GM12878 (cell line): ENCODE results near the gene GEMIN5.

ENCODE experiments used
- CHD1 ChIP-seq: IDR thresholded peaks from 2 replicates; pipeline ENCODE4 v1.6.1; 2012; ENCODE audit warnings: low read depth, low read length, improper control_type of control experiment
- CREB1 ChIP-seq: IDR thresholded peaks from 2 replicates; pipeline ENCODE4 v1.6.1; 2012; ENCODE audit warnings: low read depth, mild to moderate bottlenecking, inconsistent platforms
- MEF2B ChIP-seq: fragments of 450-650 bp; IDR thresholded peaks from 2 replicates; pipeline ENCODE4 v1.6.1; 2018; ENCODE audit warnings: mild to moderate bottlenecking, moderate library complexity; ENCODE audit not compliant: partially characterized antibody, poor library complexity, severe bottlenecking
- NRF1 ChIP-seq: conservative IDR thresholded peaks from 2 replicates; pipeline ENCODE4 v1.6.1; 2011; ENCODE audit warnings: mild to moderate bottlenecking, low read depth, low read length, improper control_type of control experiment
- POLR2AphosphoS5 ChIP-seq: IDR thresholded peaks from 2 replicates; pipeline ENCODE4 v1.6.1; 2011; ENCODE audit warnings: mild to moderate bottlenecking, low read length, inconsistent platforms
- SMC3 ChIP-seq: IDR thresholded peaks from 2 replicates; pipeline ENCODE4 v1.6.1; 2011; ENCODE audit warnings: low read length, improper control_type of control experiment, borderline replicate concordance
- TCF7 ChIP-seq: IDR thresholded peaks from 2 replicates; pipeline ENCODE4 v1.6.1; 2014; ENCODE audit warnings: antibody characterized with exemption, borderline replicate concordance
- ZBTB11 ChIP-seq: fragments of 450-650 bp; formaldehyde crosslinking; IDR thresholded peaks from 2 replicates; pipeline ENCODE4 v1.5.0; 2022; ENCODE audit warnings: mild to moderate bottlenecking, missing genetic modification characterization
- TF ChIP-seq, protein P1 (sequence below): fragments of 450-650 bp; IDR thresholded peaks from 2 replicates; pipeline ENCODE4 v1.6.1; 2017; ENCODE audit warnings: mild to moderate bottlenecking, moderate library complexity
- TF ChIP-seq, protein P2 (sequence below), 3 experiments: IDR thresholded peaks in 2 of 3; conservative IDR thresholded peaks in 1 of 3; 2 replicates each; pipeline ENCODE4 v1.5.1; 2011; ENCODE audit warnings: low read depth in 3 of 3, low read length in 3 of 3, mild to moderate bottlenecking in 3 of 3, control low read depth in 2 of 3, moderate library complexity in 2 of 3, inconsistent platforms in 1 of 3, mixed read lengths in 1 of 3; ENCODE audit not compliant: control insufficient read depth in 2 of 3, insufficient read depth in 1 of 3; ENCODE audit errors: extremely low read depth in 1 of 3
- TF ChIP-seq, protein P3 (sequence below): fragments of 450-650 bp; conservative IDR thresholded peaks from 2 replicates; pipeline ENCODE4 v1.6.1; 2017; ENCODE audit warnings: mild to moderate bottlenecking, moderate library complexity

GRCh38 chr5:154868702-154869101, 69.3 kb downstream of the GEMIN5 start:
- TF ChIP-seq POLR2AphosphoS5 (no peak), ZBTB11 (CRISPR knock-in tag) (no peak), CREB1 (no peak), SMC3 (no peak), CHD1 (no peak), TCF7 (no peak), NRF1 (no peak), MEF2B (no peak)
- TF ChIP-seq, protein P1, sequence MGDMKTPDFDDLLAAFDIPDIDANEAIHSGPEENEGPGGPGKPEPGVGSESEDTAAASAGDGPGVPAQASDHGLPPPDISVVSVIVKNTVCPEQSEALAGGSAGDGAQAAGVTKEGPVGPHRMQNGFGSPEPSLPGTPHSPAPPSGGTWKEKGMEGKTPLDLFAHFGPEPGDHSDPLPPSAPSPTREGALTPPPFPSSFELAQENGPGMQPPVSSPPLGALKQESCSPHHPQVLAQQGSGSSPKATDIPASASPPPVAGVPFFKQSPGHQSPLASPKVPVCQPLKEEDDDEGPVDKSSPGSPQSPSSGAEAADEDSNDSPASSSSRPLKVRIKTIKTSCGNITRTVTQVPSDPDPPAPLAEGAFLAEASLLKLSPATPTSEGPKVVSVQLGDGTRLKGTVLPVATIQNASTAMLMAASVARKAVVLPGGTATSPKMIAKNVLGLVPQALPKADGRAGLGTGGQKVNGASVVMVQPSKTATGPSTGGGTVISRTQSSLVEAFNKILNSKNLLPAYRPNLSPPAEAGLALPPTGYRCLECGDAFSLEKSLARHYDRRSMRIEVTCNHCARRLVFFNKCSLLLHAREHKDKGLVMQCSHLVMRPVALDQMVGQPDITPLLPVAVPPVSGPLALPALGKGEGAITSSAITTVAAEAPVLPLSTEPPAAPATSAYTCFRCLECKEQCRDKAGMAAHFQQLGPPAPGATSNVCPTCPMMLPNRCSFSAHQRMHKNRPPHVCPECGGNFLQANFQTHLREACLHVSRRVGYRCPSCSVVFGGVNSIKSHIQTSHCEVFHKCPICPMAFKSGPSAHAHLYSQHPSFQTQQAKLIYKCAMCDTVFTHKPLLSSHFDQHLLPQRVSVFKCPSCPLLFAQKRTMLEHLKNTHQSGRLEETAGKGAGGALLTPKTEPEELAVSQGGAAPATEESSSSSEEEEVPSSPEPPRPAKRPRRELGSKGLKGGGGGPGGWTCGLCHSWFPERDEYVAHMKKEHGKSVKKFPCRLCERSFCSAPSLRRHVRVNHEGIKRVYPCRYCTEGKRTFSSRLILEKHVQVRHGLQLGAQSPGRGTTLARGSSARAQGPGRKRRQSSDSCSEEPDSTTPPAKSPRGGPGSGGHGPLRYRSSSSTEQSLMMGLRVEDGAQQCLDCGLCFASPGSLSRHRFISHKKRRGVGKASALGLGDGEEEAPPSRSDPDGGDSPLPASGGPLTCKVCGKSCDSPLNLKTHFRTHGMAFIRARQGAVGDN, result no peak
- TF ChIP-seq, protein P2, sequence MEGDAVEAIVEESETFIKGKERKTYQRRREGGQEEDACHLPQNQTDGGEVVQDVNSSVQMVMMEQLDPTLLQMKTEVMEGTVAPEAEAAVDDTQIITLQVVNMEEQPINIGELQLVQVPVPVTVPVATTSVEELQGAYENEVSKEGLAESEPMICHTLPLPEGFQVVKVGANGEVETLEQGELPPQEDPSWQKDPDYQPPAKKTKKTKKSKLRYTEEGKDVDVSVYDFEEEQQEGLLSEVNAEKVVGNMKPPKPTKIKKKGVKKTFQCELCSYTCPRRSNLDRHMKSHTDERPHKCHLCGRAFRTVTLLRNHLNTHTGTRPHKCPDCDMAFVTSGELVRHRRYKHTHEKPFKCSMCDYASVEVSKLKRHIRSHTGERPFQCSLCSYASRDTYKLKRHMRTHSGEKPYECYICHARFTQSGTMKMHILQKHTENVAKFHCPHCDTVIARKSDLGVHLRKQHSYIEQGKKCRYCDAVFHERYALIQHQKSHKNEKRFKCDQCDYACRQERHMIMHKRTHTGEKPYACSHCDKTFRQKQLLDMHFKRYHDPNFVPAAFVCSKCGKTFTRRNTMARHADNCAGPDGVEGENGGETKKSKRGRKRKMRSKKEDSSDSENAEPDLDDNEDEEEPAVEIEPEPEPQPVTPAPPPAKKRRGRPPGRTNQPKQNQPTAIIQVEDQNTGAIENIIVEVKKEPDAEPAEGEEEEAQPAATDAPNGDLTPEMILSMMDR (IDR thresholded peaks at IDR 0.05 in 2 of 3, conservative IDR thresholded peaks at IDR 0.05 in 1 of 3; ENCODE audit: control insufficient read depth in 2 of 3, extremely low read depth in 1 of 3, insufficient read depth in 1 of 3, low read depth in 3 of 3, low read length in 3 of 3), result peak in 1 of 3 experiments; percentile 18; a peak in 1 of 6 replicates
- TF ChIP-seq, protein P3, sequence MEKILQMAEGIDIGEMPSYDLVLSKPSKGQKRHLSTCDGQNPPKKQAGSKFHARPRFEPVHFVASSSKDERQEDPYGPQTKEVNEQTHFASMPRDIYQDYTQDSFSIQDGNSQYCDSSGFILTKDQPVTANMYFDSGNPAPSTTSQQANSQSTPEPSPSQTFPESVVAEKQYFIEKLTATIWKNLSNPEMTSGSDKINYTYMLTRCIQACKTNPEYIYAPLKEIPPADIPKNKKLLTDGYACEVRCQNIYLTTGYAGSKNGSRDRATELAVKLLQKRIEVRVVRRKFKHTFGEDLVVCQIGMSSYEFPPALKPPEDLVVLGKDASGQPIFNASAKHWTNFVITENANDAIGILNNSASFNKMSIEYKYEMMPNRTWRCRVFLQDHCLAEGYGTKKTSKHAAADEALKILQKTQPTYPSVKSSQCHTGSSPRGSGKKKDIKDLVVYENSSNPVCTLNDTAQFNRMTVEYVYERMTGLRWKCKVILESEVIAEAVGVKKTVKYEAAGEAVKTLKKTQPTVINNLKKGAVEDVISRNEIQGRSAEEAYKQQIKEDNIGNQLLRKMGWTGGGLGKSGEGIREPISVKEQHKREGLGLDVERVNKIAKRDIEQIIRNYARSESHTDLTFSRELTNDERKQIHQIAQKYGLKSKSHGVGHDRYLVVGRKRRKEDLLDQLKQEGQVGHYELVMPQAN, result no peak
